Thyroid gland (tissue), 4 donors: ENCODE measurements around the gene SLC7A14.

Source experiments
- CTCF ChIP-seq, 6 experiments: fragments of 200-600 bp in 3 of 6; fragments of 450-650 bp in 3 of 6; sonication (generic) in 3 of 6; IDR thresholded peaks; one replicate each; pipeline ENCODE4 v1.5.1; 2016 to 2019; ENCODE audit warnings: antibody characterized with exemption in 6 of 6, mild to moderate bottlenecking in 2 of 6, inconsistent platforms in 1 of 6, moderate library complexity in 1 of 6
- POLR2A ChIP-seq, 2 donors: fragments of 450-650 bp; IDR thresholded peaks; one replicate each; pipeline ENCODE4 v1.6.1; 2017; ENCODE audit warnings: antibody characterized with exemption in 2 of 2, mild to moderate bottlenecking in 2 of 2, moderate library complexity in 1 of 2

- TF ChIP-seq POLR2A (IDR thresholded peaks at IDR 0.05) (no peak), CTCF (IDR thresholded peaks at IDR 0.05) (no peak)
These were observed 84.9 kb downstream of the SLC7A14 start for GRCh38 chr3:170500995-170501394.
